ENCODE data around the gene RYR3.

Gene RYR3

GRCh38 chr15:33405096-33405495 is 94.3 kb downstream of the RYR3 start:
- no peaks in the 10 kb centered on the region for H3K36me3 ChIP-seq
- H3K4me3 ChIP-seq (ENCODE audit: low read depth, low read length) = no peak overlapping the region
- H3K9me3 ChIP-seq = no peaks in the 10 kb centered on the region; the same call in 1 of the 2 replicates
- no peak for DNase-seq
- H3K4me1 ChIP-seq = no peaks in the 10 kb centered on the region
- no peak for TF ChIP-seq CTCF (IDR thresholded peaks at IDR 0.05; ENCODE audit: low read depth, low read length)
- H3K27me3 ChIP-seq = no peaks in the 10 kb centered on the region

GRCh38 chr15:33411596-33412540 is 101.1 kb downstream of the RYR3 start:
- H3K36me3 ChIP-seq = no peaks in the 10 kb centered on the region
- no peak for TF ChIP-seq CTCF (IDR thresholded peaks at IDR 0.05; ENCODE audit: low read depth, low read length)
- no peaks in the 10 kb centered on the region for H3K4me1 ChIP-seq
- no peak overlapping the region for H3K4me3 ChIP-seq (ENCODE audit: low read depth, low read length)
- DNase-seq = no peak
- H3K9me3 ChIP-seq = no peaks in the 10 kb centered on the region
- H3K27me3 ChIP-seq = no peaks in the 10 kb centered on the region

GRCh38 chr15:33419701-33420100 is 108.9 kb downstream of the RYR3 start:
- H3K4me1 ChIP-seq = no peaks in the 10 kb centered on the region
- no peaks in the 10 kb centered on the region for H3K9me3 ChIP-seq
- no peak for TF ChIP-seq CTCF (IDR thresholded peaks at IDR 0.05; ENCODE audit: low read depth, low read length)
- H3K36me3 ChIP-seq = no peaks in the 10 kb centered on the region
- no peak overlapping the region for H3K4me3 ChIP-seq (ENCODE audit: low read depth, low read length)
- DNase-seq = no peak
- H3K27me3 ChIP-seq = peaks cover 5% of the 10 kb centered on the region

GRCh38 chr15:33424025-33424424 is 113.3 kb downstream of the RYR3 start:
- H3K27me3 ChIP-seq = no peaks in the 10 kb centered on the region; the same call in 1 of the 2 replicates
- H3K4me3 ChIP-seq (ENCODE audit: low read depth, low read length) = no peak overlapping the region
- no peaks in the 10 kb centered on the region for H3K9me3 ChIP-seq
- DNase-seq = no peak
- no peaks in the 10 kb centered on the region for H3K4me1 ChIP-seq
- no peak for TF ChIP-seq CTCF (IDR thresholded peaks at IDR 0.05; ENCODE audit: low read depth, low read length)
- no peaks in the 10 kb centered on the region for H3K36me3 ChIP-seq

- DNase-seq = no peak
- no peak overlapping the region for H3K4me3 ChIP-seq (ENCODE audit: low read depth, low read length)
- H3K27me3 ChIP-seq = no peaks in the 10 kb centered on the region
- H3K4me1 ChIP-seq = no peaks in the 10 kb centered on the region
- no peaks in the 10 kb centered on the region for H3K9me3 ChIP-seq
- no peaks in the 10 kb centered on the region for H3K36me3 ChIP-seq
- TF ChIP-seq CTCF (IDR thresholded peaks at IDR 0.05; ENCODE audit: low read depth, low read length) = no peak
These were observed 114.4 kb downstream of the RYR3 start for GRCh38 chr15:33425142-33425541.

- Histone ChIP-seq H3K9me3 (no peaks in the 10 kb centered on the region), H3K36me3 (no peaks in the 10 kb centered on the region), H3K27me3 (no peaks in the 10 kb centered on the region), H3K4me1 (no peaks in the 10 kb centered on the region), H3K4me3 (ENCODE audit: low read depth, low read length) (no peak overlapping the region)
- TF ChIP-seq CTCF (IDR thresholded peaks at IDR 0.05; ENCODE audit: low read depth, low read length) = no peak
- no peak for DNase-seq
These were observed 119.8 kb downstream of the RYR3 start for GRCh38 chr15:33430577-33430976.
